Karpas-422 (cell line): ENCODE measurements around the gene PINLYP. TPM values are rescaled to one million over a fixed set of nuclear protein-coding genes. Genes with fewer than 3 reads are reported as not detected.
A peak's percentile ranks its signal among the peaks of the same experiment; 100 is the strongest.

Experiments
- DNase-seq: peaks from one replicate; pipeline ENCODE4 v3.0.0-alpha.2; 2015
- H2AFZ ChIP-seq: fragments of 200-600 bp; sonication (generic); 2 replicates; pipeline ENCODE4 v1.6.1; 2014; ENCODE audit warnings: antibody characterized with exemption, low read length, mixed read lengths
- H3K27ac ChIP-seq: fragments of 200-600 bp; sonication (generic); 2 replicates; pipeline ENCODE4 v1.5.1; 2014; ENCODE audit warnings: mild to moderate bottlenecking, low read length, moderate library complexity
- H3K27me3 ChIP-seq: fragments of 200-600 bp; sonication (generic); 2 replicates; pipeline ENCODE4 v1.6.1; 2014; ENCODE audit warnings: low read length, mixed read lengths
- H3K36me3 ChIP-seq: fragments of 200-600 bp; sonication (generic); 2 replicates; pipeline ENCODE4 v1.6.1; 2014; ENCODE audit warnings: low read length, mixed read lengths; ENCODE audit not compliant: insufficient read depth
- H3K4me1 ChIP-seq: fragments of 200-600 bp; sonication (generic); 2 replicates; pipeline ENCODE4 v1.6.1; 2014; ENCODE audit warnings: mild to moderate bottlenecking, low read length, mixed read lengths
- H3K4me2 ChIP-seq: fragments of 200-600 bp; sonication (generic); 2 replicates; pipeline ENCODE4 v1.6.1; 2014; ENCODE audit warnings: low read length, low read depth, mild to moderate bottlenecking; ENCODE audit not compliant: poor library complexity, severe bottlenecking
- H3K4me3 ChIP-seq: fragments of 200-600 bp; sonication (generic); 2 replicates; pipeline ENCODE4 v1.5.1; 2014; ENCODE audit warnings: mild to moderate bottlenecking, antibody characterized with exemption, low read length, mixed read lengths
- H3K79me2 ChIP-seq: fragments of 200-600 bp; sonication (generic); 2 replicates; pipeline ENCODE4 v1.6.1; 2014; ENCODE audit warnings: mild to moderate bottlenecking, low read length, mixed read lengths
- H3K9ac ChIP-seq: fragments of 200-600 bp; sonication (generic); 2 replicates; pipeline ENCODE4 v1.6.0; 2014; ENCODE audit warnings: low read length
- H3K9me2 ChIP-seq: fragments of 200-600 bp; sonication (generic), shearing (Covaris generic); replicated peaks from 2 replicates; pipeline ENCODE4 v1.6.0; 2014; ENCODE audit warnings: mild to moderate bottlenecking, low read length, moderate library complexity; ENCODE audit not compliant: insufficient read depth
- H3K9me3 ChIP-seq: fragments of 300-700, 200-600 bp; sonication (generic); 2 replicates; pipeline ENCODE4 v1.6.1; 2014; ENCODE audit warnings: low read length, mixed read lengths
- H4K20me1 ChIP-seq: fragments of 200-600 bp; sonication (generic); 2 replicates; pipeline ENCODE4 v1.6.1; 2014; ENCODE audit warnings: mild to moderate bottlenecking, antibody characterized with exemption, low read length, low read depth; ENCODE audit not compliant: insufficient read depth
- total RNA-seq: library from RNA; depleted of rRNA; stranded (reverse); fragments of >200 nt; shearing (Covaris generic); gene quantifications from 2 replicates; pipeline ENCODE4 v1.2.3, GENCODE V29; 2014; ENCODE audit warnings: low replicate concordance

PINLYP gene
- total RNA-seq, 1 experiment from 2014 or later = not detected

DNA sequence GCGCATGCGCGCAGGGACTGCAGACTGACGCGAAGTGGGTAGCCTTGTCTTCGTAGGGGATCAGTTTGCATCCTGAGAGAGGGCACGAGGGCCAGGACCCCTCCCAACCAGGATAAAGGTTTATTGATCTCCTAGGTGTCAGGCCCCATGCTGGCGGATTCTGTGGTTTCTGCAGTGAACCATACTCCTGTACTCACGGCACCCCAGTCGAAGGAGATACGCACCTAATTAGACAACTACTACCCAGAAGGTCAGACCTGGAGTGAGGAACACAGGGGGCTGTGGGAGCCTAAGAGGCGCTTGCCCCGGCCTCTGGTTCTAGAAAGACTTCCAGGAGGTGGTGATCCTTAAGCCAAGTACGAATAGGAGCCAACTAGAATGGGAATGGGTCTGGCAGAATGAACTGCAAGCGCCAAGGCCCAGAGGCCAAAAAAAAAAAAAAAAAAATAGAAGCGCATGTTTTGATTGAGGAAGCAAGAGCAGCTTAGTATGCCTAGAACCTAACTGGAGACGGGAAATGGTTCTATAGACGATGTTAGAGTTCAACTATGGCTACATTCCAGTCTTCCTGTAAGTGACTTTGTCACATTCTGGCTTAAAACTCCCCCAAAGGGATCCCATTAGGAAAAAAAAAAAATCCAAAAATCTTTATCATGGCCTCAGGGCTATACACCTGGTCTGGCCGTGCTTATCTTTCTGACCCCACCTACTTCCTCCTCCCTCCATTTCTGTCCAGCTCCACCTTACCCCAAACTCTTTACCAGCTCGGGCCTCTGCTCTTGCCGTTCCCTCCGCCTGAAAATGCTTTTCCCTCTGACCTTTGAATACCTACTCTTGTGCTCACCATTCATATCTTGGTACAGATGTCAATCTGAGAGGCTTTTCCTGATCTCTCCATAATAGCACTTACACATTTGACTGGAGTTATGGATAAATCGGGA, 44.7 kb downstream of the PINLYP start:
- no peaks in the 10 kb centered on the region for H4K20me1 ChIP-seq
- H3K4me3 ChIP-seq = peak overlapping the region; percentile 91
- peaks cover 27% of the 10 kb centered on the region for H3K4me1 ChIP-seq
- H3K27me3 ChIP-seq = no peaks in the 10 kb centered on the region
- DNase-seq = peak; percentile 56
- peak overlapping the region; percentile 96 for H3K9ac ChIP-seq
- H3K9me2 ChIP-seq = no peaks in the 10 kb centered on the region
- no peaks in the 10 kb centered on the region for H3K9me3 ChIP-seq
- H3K79me2 ChIP-seq = peaks cover 48% of the 10 kb centered on the region
- H3K36me3 ChIP-seq = no peaks in the 10 kb centered on the region
- H3K27ac ChIP-seq = peak overlapping the region; percentile 93
- peak overlapping the region; percentile 91 for H3K4me2 ChIP-seq
- peak overlapping the region; percentile 33; the same call in 1 of the 2 replicates for H2AFZ ChIP-seq

DNA sequence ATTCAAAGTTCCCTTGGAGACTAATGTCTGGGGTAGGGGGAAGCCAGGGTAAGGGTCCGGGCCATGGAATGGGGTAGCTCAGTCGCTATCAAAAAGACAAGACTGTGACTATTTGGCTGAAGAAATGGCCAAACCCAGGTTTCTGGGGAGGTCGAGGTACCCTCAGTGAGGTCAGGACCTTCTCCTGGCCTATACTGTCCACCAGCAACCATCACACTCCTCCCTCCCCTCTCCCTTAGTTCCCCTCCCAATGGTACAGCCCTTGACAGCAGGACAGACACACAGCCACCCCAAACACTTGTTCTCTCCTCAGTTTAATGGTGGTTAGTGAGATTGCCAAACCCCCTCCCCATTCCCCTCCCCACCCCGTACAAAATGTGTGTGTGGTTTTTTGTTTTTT, 46.5 kb downstream of the PINLYP start:
- H3K4me1 ChIP-seq = peaks cover 27% of the 10 kb centered on the region
- H3K79me2 ChIP-seq = peaks cover 31% of the 10 kb centered on the region
- H3K4me2 ChIP-seq = no peak overlapping the region
- no peaks in the 10 kb centered on the region for H3K9me2 ChIP-seq
- no peak overlapping the region for H3K9ac ChIP-seq
- no peak overlapping the region for H3K4me3 ChIP-seq
- H4K20me1 ChIP-seq = 0 out of 2 replicates have a peak, but pooled peaks cover 3% of the 10 kb centered on the region
- H3K27me3 ChIP-seq = no peaks in the 10 kb centered on the region
- H3K27ac ChIP-seq = no peak overlapping the region
- no peak overlapping the region for H2AFZ ChIP-seq
- DNase-seq = no peak
- no peaks in the 10 kb centered on the region for H3K9me3 ChIP-seq
- H3K36me3 ChIP-seq = no peaks in the 10 kb centered on the region

DNA sequence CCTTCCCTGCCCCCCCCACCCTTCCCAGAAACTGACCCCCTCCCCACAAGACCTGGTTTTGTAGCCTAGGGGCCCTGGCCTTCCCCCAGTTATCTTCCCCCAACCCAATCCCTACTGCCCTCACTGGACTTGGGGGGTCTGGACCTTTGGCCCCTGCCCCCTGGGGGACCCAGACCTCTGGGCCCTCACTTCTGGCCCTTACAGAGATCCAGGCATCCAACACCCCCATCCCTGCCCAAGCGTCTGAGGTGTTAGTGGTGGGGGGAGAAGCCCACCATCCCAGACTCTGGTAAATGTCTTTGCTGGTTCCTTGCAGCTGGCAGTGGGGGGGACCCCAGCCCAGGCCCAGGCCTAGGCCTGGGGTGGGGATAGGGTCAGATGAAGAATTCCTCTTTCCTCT, 47.4 kb downstream of the PINLYP start:
- Histone ChIP-seq H3K4me1 (peaks cover 27% of the 10 kb centered on the region), H3K79me2 (peaks cover 23% of the 10 kb centered on the region), H2AFZ (no peak overlapping the region), H3K9me2 (no peaks in the 10 kb centered on the region), H3K27ac (no peak overlapping the region), H3K4me3 (no peak overlapping the region), H3K9me3 (no peaks in the 10 kb centered on the region), H3K4me2 (no peak overlapping the region), H3K36me3 (no peaks in the 10 kb centered on the region), H4K20me1 (0 out of 2 replicates have a peak, but pooled peaks cover 3% of the 10 kb centered on the region), H3K9ac (no peak overlapping the region), H3K27me3 (no peaks in the 10 kb centered on the region)
- no peak for DNase-seq

DNA sequence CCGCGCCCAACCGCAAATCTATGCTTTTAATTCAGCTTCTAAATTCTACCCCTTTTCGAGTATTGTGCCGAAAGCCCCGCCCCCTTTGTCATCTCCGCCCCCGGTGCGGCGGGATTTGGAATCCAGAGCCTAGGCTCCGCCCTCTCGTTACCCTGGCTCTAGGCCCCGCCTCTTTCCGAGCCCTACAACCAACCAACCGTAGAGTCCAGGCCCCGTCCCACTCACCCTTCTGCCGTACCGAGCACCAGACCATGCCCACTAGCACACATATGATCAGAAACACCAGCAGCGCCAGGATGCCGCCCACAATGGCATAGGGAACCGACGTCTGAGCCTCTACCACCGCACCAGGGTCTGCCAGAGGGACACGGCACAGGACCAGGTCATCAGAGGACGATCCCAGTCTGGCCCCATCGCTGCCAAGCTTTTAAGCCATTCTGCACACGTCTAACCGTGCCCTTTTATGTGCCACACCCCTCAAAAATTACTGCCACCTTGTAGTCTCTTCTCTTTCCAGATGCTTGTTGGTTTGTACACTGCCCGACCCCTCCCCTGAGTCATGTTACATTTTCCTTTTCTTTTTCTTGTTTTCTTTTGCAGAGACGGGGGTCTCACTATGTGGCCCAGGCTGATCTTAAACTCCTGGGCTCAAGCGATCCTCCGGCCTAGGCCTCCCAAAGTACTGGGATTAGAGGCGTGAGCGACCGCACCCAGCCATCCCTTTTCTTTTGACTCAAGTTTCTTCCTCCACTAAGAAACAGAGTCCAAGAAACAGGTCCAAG, 48.5 kb downstream of the PINLYP start:
- Histone ChIP-seq H4K20me1 (0 out of 2 replicates have a peak, but pooled peaks cover 3% of the 10 kb centered on the region), H3K9ac (no peak overlapping the region), H3K4me3 (no peak overlapping the region), H3K4me1 (peaks cover 20% of the 10 kb centered on the region), H3K79me2 (peaks cover 12% of the 10 kb centered on the region), H3K9me3 (no peaks in the 10 kb centered on the region), H2AFZ (no peak overlapping the region), H3K27ac (no peak overlapping the region), H3K4me2 (peak overlapping the region; percentile 37), H3K36me3 (no peaks in the 10 kb centered on the region), H3K27me3 (no peaks in the 10 kb centered on the region), H3K9me2 (no peaks in the 10 kb centered on the region)
- no peak for DNase-seq

DNA sequence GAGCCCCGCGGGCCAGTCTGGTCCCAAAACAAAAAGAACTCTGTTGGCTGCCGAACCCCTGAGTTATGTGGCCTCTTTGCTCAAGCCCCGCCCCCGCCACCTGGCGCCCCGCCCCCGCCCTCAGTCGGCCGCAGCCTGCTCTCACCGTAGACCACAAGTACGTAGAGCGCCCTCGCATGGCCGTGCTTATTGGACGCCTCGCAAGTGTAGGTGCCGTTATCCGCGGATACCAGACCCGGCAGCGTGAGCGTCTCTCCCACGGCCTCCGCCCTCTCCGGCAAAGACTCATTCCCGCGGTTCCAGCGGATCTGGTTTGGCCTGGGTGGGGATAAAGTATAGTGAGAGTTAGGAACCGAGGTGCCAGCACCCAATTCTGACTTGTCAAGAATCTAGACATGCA, 49.3 kb downstream of the PINLYP start:
- no peaks in the 10 kb centered on the region for H3K9me3 ChIP-seq
- H3K79me2 ChIP-seq = peaks cover 10% of the 10 kb centered on the region
- no peaks in the 10 kb centered on the region for H3K36me3 ChIP-seq
- no peak overlapping the region for H2AFZ ChIP-seq
- H3K4me3 ChIP-seq = no peak overlapping the region
- H3K27me3 ChIP-seq = no peaks in the 10 kb centered on the region
- H3K9ac ChIP-seq = no peak overlapping the region
- H3K27ac ChIP-seq = no peak overlapping the region
- no peaks in the 10 kb centered on the region for H3K9me2 ChIP-seq
- H4K20me1 ChIP-seq = 0 out of 2 replicates have a peak, but pooled peaks cover 3% of the 10 kb centered on the region
- H3K4me1 ChIP-seq = peaks cover 16% of the 10 kb centered on the region
- DNase-seq = peak; percentile 97
- peak overlapping the region; percentile 37 for H3K4me2 ChIP-seq

DNA sequence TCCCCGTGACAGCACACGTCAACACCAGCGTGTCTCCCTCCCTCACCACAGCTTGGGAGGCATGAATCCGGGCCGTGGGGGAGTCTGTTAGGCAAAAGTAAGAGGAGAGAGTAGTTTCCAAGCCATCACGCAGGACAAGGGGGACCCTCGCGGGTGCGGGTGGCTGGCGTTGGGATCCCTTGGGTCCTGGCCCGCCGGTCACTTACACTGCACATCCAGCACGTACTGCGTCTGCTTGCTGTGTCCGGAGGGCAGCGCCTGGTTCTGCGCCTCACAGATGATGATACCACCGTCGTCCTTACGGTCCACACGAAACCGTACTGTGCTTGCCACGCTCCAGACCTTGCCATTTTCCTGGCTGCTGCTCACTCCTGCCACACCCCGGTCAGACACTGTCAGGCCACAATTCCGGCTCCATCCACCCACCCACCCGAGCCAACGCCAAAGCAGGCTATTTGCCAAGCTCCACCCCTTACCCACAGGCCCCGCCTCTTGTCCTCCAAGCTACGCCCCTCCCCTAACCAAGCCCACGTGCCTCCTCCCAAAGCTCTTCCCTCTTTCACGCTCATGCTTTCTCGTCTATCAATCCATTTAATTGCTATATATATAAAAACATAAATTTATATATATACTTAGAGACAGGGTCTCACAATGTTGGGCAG, 50.4 kb downstream of the PINLYP start:
- peak; percentile 51 for DNase-seq
- H3K9ac ChIP-seq = no peak overlapping the region
- H3K27me3 ChIP-seq = no peaks in the 10 kb centered on the region
- H3K79me2 ChIP-seq = no peaks in the 10 kb centered on the region
- H3K27ac ChIP-seq = no peak overlapping the region
- H3K4me2 ChIP-seq = no peak overlapping the region
- H3K9me3 ChIP-seq = no peaks in the 10 kb centered on the region
- no peak overlapping the region for H3K4me3 ChIP-seq
- no peaks in the 10 kb centered on the region for H3K36me3 ChIP-seq
- H3K4me1 ChIP-seq = peaks cover 6% of the 10 kb centered on the region
- H4K20me1 ChIP-seq = 0 out of 2 replicates have a peak, but pooled peaks cover 3% of the 10 kb centered on the region
- H3K9me2 ChIP-seq = no peaks in the 10 kb centered on the region
- no peak overlapping the region for H2AFZ ChIP-seq

DNA sequence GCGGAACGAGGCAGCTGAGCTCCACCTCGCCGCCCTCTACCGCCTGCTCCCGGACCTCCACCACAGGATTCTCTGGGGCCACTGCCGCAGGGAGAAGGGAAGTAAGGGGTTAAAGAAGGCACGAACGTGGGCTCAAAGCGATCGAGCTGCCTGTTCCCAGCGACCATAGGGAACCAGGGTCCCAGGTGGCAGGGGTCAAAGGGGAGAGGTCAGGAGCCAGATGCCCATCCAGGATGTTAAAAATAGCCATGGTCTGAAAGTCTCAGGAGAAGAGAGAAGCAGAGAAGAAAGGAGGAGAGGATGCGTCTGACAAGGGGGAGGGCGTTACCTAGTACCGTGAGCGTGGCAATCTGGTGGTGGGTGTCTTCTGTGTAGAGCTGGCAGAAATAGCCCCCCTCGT, 51.2 kb downstream of the PINLYP start:
- no peaks in the 10 kb centered on the region for H3K36me3 ChIP-seq
- H3K4me1 ChIP-seq = peaks cover 6% of the 10 kb centered on the region
- H3K27ac ChIP-seq = no peak overlapping the region
- H4K20me1 ChIP-seq = 0 out of 2 replicates have a peak, but pooled peaks cover 3% of the 10 kb centered on the region
- no peak for DNase-seq
- H3K9me3 ChIP-seq = no peaks in the 10 kb centered on the region
- no peak overlapping the region for H3K4me3 ChIP-seq
- H3K27me3 ChIP-seq = no peaks in the 10 kb centered on the region
- no peaks in the 10 kb centered on the region for H3K9me2 ChIP-seq
- H3K4me2 ChIP-seq = no peak overlapping the region
- H3K9ac ChIP-seq = no peak overlapping the region
- no peaks in the 10 kb centered on the region for H3K79me2 ChIP-seq
- no peak overlapping the region for H2AFZ ChIP-seq
